Caco-2 (cell line): ENCODE data around the gene PLEK. TPM values are rescaled to one million over a fixed set of nuclear protein-coding genes. Genes with fewer than 3 reads are reported as not detected.

Experiments
- BruUV-seq: library from RNA; stranded (reverse); fragments of 400-500 nt; replicated peaks from 2 replicates; lab custom pipeline; 2021; lab: Mats Ljungman, UMichigan
- CTCF ChIA-PET: fragments of 300-600 bp; sonication (Branson Sonifier 250); formaldehyde crosslinking; loops from one replicate; lab custom pipeline; 2022; ENCODE audit warnings: antibody characterized with exemption; lab: Charles Lee
- POLR2A ChIA-PET: fragments of 300-600 bp; sonication (Branson Sonifier 250); formaldehyde crosslinking; loops from one replicate; lab custom pipeline; 2022; ENCODE audit warnings: antibody characterized with exemption; lab: Charles Lee
- DNase-seq, 2 experiments: peaks; one replicate each; pipeline versions ENCODE4 v3.0.0 to v3.0.0-alpha.2; 2020 to 2022
- H3K27me3 ChIP-seq: replicated peaks from 2 replicates; pipeline ENCODE4 v1.6.0; 2011; ENCODE audit warnings: low read length; ENCODE audit not compliant: control insufficient read depth, insufficient read depth
- H3K36me3 ChIP-seq: 2 replicates; pipeline ENCODE4 v1.5.1; 2011; ENCODE audit warnings: low read length; ENCODE audit not compliant: control insufficient read depth, insufficient read depth
- H3K4me1 ChIP-seq: fragments of 250-450 bp; sonication (Bioruptor Pico); 2 replicates; pipeline ENCODE4 v1.5.1; 2020; ENCODE audit warnings: mild to moderate bottlenecking
- H3K4me3 ChIP-seq: 2 replicates; pipeline ENCODE4 v1.5.1; 2011; ENCODE audit warnings: low read depth, mild to moderate bottlenecking, control low read depth, low read length
- H3K9me3 ChIP-seq: fragments of 250-450 bp; sonication (Bioruptor Pico); 2 replicates; pipeline ENCODE4 v1.5.1; 2020; ENCODE audit warnings: mild to moderate bottlenecking, moderate library complexity
- H3K27ac Mint-ChIP-seq: one replicate; pipeline ENCODE4 v1.8.0; 2022; ENCODE audit warnings: mixed read lengths; ENCODE audit not compliant: unreplicated experiment
- H3K27me3 Mint-ChIP-seq: one replicate; pipeline ENCODE4 v1.8.0; 2022; ENCODE audit warnings: mixed read lengths; ENCODE audit not compliant: insufficient read depth, unreplicated experiment
- H3K36me3 Mint-ChIP-seq: one replicate; pipeline ENCODE4 v1.8.0; 2022; ENCODE audit warnings: mild to moderate bottlenecking, mixed read lengths; ENCODE audit not compliant: insufficient read depth, unreplicated experiment
- H3K4me1 Mint-ChIP-seq: one replicate; pipeline ENCODE4 v1.8.0; 2022; ENCODE audit warnings: low read depth, mixed read lengths; ENCODE audit not compliant: unreplicated experiment
- H3K4me3 Mint-ChIP-seq: one replicate; pipeline ENCODE4 v1.8.0; 2022; ENCODE audit warnings: mild to moderate bottlenecking, moderate library complexity, mixed read lengths; ENCODE audit not compliant: unreplicated experiment
- H3K9me3 Mint-ChIP-seq: one replicate; pipeline ENCODE4 v1.8.0; 2022; ENCODE audit warnings: mixed read lengths; ENCODE audit not compliant: unreplicated experiment
- CTCF ChIP-seq, 2 experiments: fragments of 200-600 bp in 1 of 2; IDR thresholded peaks; 1 replicate in 1 of 2; 2 replicates in 1 of 2; pipeline versions ENCODE4 v1.5.1 to v1.8.0; 2011 to 2022; ENCODE audit warnings: antibody characterized with exemption in 1 of 2, control low read depth in 1 of 2, inconsistent platforms in 1 of 2, low read depth in 1 of 2, low read length in 1 of 2, mild to moderate bottlenecking in 1 of 2, moderate library complexity in 1 of 2; ENCODE audit not compliant: insufficient read depth in 1 of 2, severe bottlenecking in 1 of 2, unreplicated experiment in 1 of 2
- intact Hi-C: fragments of 100-400 bp; cut with micrococcal nuclease; formaldehyde crosslinking; loops from one replicate; pipeline ENCODE4 v1.10.0; 2022; ENCODE audit not compliant: unreplicated experiment
- total RNA-seq: library from RNA; stranded (reverse); gene quantifications from 2 replicates; pipeline ENCODE4 v1.2.3, GENCODE V29; 2022

Gene PLEK
- total RNA-seq, 1 experiment from 2014 or later = not detected

GRCh38 chr2:68362749-68363148 lies 2.3 kb upstream of the PLEK start:
- Histone ChIP-seq H3K4me3 (no peak overlapping the region), H3K4me1 (no peaks in the 10 kb centered on the region), H3K9me3 (no peaks in the 10 kb centered on the region), H3K36me3 (no peaks in the 10 kb centered on the region), H3K27me3 (no peaks in the 10 kb centered on the region)
- Mint-ChIP-seq H3K4me1 (no peaks in the 10 kb centered on the region), H3K27me3 (no peaks in the 10 kb centered on the region), H3K36me3 (no peaks in the 10 kb centered on the region), H3K27ac (no peak overlapping the region), H3K4me3 (no peak overlapping the region), H3K9me3 (no peaks in the 10 kb centered on the region)
- TF ChIP-seq CTCF (IDR thresholded peaks at IDR 0.05; ENCODE audit: insufficient read depth in 1 of 2, low read depth in 1 of 2, low read length in 1 of 2, severe bottlenecking in 1 of 2, unreplicated experiment in 1 of 2) = no peak
- ChIA-PET POLR2A (no interaction called here), CTCF (no interaction called here)
- intact Hi-C loops = loop anchor here (1.0 kb wide), 1 partner anchor 79 kb away; no protein-coding TSS in a partner anchor
- BruUV-seq = no TSS peak
- no peak for DNase-seq

- H3K9me3 ChIP-seq = no peaks in the 10 kb centered on the region
- Mint-ChIP-seq H3K4me3 (no peak overlapping the region), H3K4me1 (no peaks in the 10 kb centered on the region), H3K27me3 (no peaks in the 10 kb centered on the region), H3K36me3 (no peaks in the 10 kb centered on the region), H3K27ac (no peak overlapping the region), H3K9me3 (no peaks in the 10 kb centered on the region)
- H3K27me3 ChIP-seq = no peaks in the 10 kb centered on the region
- ChIA-PET CTCF (no interaction called here), POLR2A (no interaction called here)
- no peaks in the 10 kb centered on the region for H3K36me3 ChIP-seq
- intact Hi-C loops = no loop called here
- no peak for TF ChIP-seq CTCF (IDR thresholded peaks at IDR 0.05; ENCODE audit: insufficient read depth in 1 of 2, low read depth in 1 of 2, low read length in 1 of 2, severe bottlenecking in 1 of 2, unreplicated experiment in 1 of 2)
- BruUV-seq = no TSS peak
- no peaks in the 10 kb centered on the region for H3K4me1 ChIP-seq
- no peak for DNase-seq
- no peak overlapping the region for H3K4me3 ChIP-seq
Measured at GRCh38 chr2:68363721-68364120, 1.4 kb upstream of the PLEK start.

DNA sequence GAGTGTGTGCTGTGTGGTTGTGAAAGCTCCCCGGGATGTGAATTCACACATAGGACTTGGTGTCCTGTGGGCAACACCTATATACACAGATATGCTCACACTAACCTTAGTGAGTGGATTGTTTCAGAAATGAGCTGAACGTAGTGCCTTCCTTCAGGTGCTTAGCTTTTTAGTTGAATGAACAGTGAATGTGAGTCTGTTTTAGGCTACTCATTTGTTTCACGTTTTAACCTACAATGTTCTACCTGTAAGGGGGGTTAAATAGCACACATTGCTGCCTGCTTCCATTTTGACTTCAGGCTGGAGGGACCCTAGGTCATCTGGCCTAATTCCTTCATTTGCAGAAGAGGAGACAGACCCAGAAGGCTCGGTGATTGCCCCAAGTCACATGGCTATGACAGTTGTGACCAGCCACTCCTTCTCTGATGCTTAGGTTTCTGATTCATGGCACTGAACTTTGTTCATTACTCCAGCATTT lies 1.0 kb downstream of the PLEK start:
- Histone ChIP-seq H3K27me3 (peaks cover 1% of the 10 kb centered on the region; the same call in 1 of the 2 replicates), H3K36me3 (no peaks in the 10 kb centered on the region), H3K4me3 (no peak overlapping the region), H3K4me1 (no peaks in the 10 kb centered on the region), H3K9me3 (0 out of 2 replicates have a peak, but pooled peaks cover 3% of the 10 kb centered on the region)
- ChIA-PET CTCF (no interaction called here), POLR2A (no interaction called here)
- Mint-ChIP-seq H3K9me3 (no peaks in the 10 kb centered on the region), H3K4me1 (no peaks in the 10 kb centered on the region), H3K36me3 (no peaks in the 10 kb centered on the region), H3K4me3 (no peak overlapping the region), H3K27me3 (peaks cover 3% of the 10 kb centered on the region), H3K27ac (no peak overlapping the region)
- intact Hi-C loops = no loop called here
- no peak for DNase-seq
- TF ChIP-seq CTCF (IDR thresholded peaks at IDR 0.05; ENCODE audit: insufficient read depth in 1 of 2, low read depth in 1 of 2, low read length in 1 of 2, severe bottlenecking in 1 of 2, unreplicated experiment in 1 of 2) = no peak
- BruUV-seq = no TSS peak
